ENCODE results near the gene NTM. TPM values are rescaled to one million over a fixed set of nuclear protein-coding genes. Genes with fewer than 3 reads are reported as not detected.

The NTM gene
- total RNA-seq, 4 donors from 2014 or later = 3.6 to 11.8 (median 7.8) TPM

DNA sequence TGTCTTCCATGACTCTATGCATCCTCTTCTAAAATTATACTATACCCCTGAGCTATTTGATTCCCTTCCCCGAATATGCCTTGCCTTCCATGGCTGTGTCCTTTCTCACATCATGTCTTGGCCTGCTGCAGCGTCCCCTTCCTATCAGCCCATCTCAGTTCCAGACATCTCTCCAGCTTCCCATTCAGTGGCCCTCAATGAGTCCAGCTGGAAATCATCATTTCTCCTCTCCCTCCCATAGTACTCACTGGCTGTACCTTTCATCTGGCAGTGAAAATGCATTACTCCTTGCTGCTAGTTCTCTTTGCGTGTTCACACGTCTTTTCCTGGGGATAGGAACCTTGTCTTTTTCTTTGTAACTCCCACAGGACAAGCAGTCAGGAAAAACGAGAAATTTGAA lies 486.8 kb downstream of the NTM start:
- H3K4me1 ChIP-seq = no peaks in the 10 kb centered on the region
- H3K36me3 ChIP-seq = no peaks in the 10 kb centered on the region
- WGBS, 2 donors (ENCODE audit: low coverage in 1 of 2) = 33 to 53% methylated on average over 4 to 5 of the region's 5 CpGs
- TF ChIP-seq CTCF (IDR thresholded peaks at IDR 0.05) (no peak), EP300 (IDR thresholded peaks at IDR 0.05) (no peak), POLR2AphosphoS5 (IDR thresholded peaks at IDR 0.05) (no peak), POLR2A (IDR thresholded peaks at IDR 0.05) (no peak)
- peaks cover 8% of the 10 kb centered on the region for H3K27me3 ChIP-seq
- no peak overlapping the region for H3K4me3 ChIP-seq
- no peak for ATAC-seq
- H3K27ac ChIP-seq = no peak overlapping the region
- H3K9me3 ChIP-seq = no peaks in the 10 kb centered on the region

GRCh38 chr11:131858505-131858904 lies 488.1 kb downstream of the NTM start:
- H3K4me1 ChIP-seq = no peaks in the 10 kb centered on the region
- H3K27me3 ChIP-seq = peaks cover under 1% of the 10 kb centered on the region
- no peak overlapping the region for H3K4me3 ChIP-seq
- TF ChIP-seq EP300 (IDR thresholded peaks at IDR 0.05) (no peak), CTCF (IDR thresholded peaks at IDR 0.05) (no peak), POLR2A (IDR thresholded peaks at IDR 0.05) (no peak), POLR2AphosphoS5 (IDR thresholded peaks at IDR 0.05) (no peak)
- H3K36me3 ChIP-seq = no peaks in the 10 kb centered on the region
- no peaks in the 10 kb centered on the region for H3K9me3 ChIP-seq
- 41 to 42% methylated on average over 6 to 11 of the region's 11 CpGs for WGBS, 2 donors (ENCODE audit: low coverage in 1 of 2)
- ATAC-seq = no peak
- no peak overlapping the region for H3K27ac ChIP-seq

DNA sequence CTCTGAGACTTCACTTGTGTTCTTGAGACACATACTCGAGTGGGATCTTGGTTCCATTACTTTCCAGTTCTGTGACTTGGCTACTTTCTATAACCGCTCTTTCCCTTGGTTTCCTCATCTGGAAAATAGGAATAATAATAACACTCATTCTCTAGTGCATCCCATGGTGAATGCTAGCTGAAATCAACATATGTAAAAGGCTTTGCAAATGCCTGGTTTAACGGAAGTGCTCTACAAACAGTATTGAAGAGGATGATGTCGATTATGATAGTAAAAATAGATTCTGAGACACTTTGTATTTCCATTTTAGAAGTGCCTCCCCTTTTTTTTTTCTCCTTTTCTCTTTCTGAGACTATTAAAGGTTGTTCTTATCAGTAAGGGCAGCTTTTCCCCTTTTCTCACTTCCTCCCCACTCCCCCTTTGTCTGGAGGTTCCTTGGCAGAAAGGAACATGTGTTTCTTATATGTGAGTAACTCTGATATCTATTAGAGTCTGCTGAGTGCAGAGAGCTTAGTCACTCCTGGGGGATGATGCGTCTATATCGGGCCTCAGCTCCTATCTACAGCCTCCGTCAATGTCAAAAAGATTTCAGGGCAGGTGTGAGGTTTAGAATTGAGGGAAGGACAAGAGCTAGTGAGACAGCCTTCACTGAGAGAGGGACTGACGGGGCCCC lies 489.3 kb downstream of the NTM start:
- ATAC-seq = no peak
- WGBS, 2 donors (ENCODE audit: low coverage in 1 of 2) = 77 to 83% methylated on average over 5 to 7 of the region's 8 CpGs
- TF ChIP-seq POLR2A (IDR thresholded peaks at IDR 0.05) (no peak), CTCF (IDR thresholded peaks at IDR 0.05) (no peak), EP300 (IDR thresholded peaks at IDR 0.05) (no peak), POLR2AphosphoS5 (IDR thresholded peaks at IDR 0.05) (no peak)
- Histone ChIP-seq H3K9me3 (no peaks in the 10 kb centered on the region), H3K27ac (no peak overlapping the region), H3K4me1 (no peaks in the 10 kb centered on the region), H3K4me3 (no peak overlapping the region), H3K36me3 (no peaks in the 10 kb centered on the region), H3K27me3 (no peaks in the 10 kb centered on the region)

- Histone ChIP-seq H3K4me1 (no peaks in the 10 kb centered on the region), H3K27me3 (no peaks in the 10 kb centered on the region), H3K4me3 (no peak overlapping the region), H3K9me3 (no peaks in the 10 kb centered on the region), H3K27ac (no peak overlapping the region), H3K36me3 (no peaks in the 10 kb centered on the region)
- no peak for TF ChIP-seq CTCF (IDR thresholded peaks at IDR 0.05)
- no peak for TF ChIP-seq POLR2A (IDR thresholded peaks at IDR 0.05)
- TF ChIP-seq POLR2AphosphoS5 (IDR thresholded peaks at IDR 0.05) = no peak
- TF ChIP-seq EP300 (IDR thresholded peaks at IDR 0.05) = no peak
- no peak for ATAC-seq
- 66 to 95% methylated on average over 4 to 5 of the region's 5 CpGs for WGBS, 2 donors (ENCODE audit: low coverage in 1 of 2)
These were observed 493.8 kb downstream of the NTM start for GRCh38 chr11:131864228-131864627.

DNA sequence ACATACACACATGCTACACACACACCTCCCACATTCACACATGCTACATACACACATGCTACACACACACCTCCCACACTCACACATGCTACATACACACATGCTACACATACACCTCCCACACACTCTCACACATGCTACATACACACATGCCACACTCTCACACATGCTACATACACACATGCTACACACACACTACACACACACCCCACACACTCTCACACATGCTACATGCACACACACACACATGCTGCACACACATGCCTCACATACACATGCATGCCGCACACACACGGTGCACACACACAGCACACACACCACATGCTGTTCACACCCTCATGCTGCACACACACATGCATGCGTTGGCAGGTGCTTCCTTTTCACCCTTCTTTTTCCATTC lies 495.4 kb downstream of the NTM start:
- no peak for ATAC-seq
- Histone ChIP-seq H3K9me3 (no peaks in the 10 kb centered on the region), H3K4me1 (no peaks in the 10 kb centered on the region), H3K36me3 (no peaks in the 10 kb centered on the region), H3K27ac (no peak overlapping the region), H3K4me3 (no peak overlapping the region), H3K27me3 (no peaks in the 10 kb centered on the region)
- 93 to 100% methylated on average over 3 of the region's 3 CpGs for WGBS, 2 donors (ENCODE audit: low coverage in 1 of 2)
- no peak for TF ChIP-seq POLR2AphosphoS5 (IDR thresholded peaks at IDR 0.05)
- TF ChIP-seq EP300 (IDR thresholded peaks at IDR 0.05) = no peak
- no peak for TF ChIP-seq POLR2A (IDR thresholded peaks at IDR 0.05)
- TF ChIP-seq CTCF (IDR thresholded peaks at IDR 0.05) = no peak
